GM23338 (cell line): ENCODE results near the gene LXN. TPM values are rescaled to one million over a fixed set of nuclear protein-coding genes. Genes with fewer than 3 reads are reported as not detected.

Experiments
- ATAC-seq: fragments of 200-7000 bp; cut with Tn5 transposase; 3 replicates; pipeline ENCODE4 v1.9.1; 2020
- DNase-seq: peaks from one replicate; pipeline ENCODE4 v3.0.0-alpha.2; 2015; ENCODE audit warnings: low spot score
- H2AFZ ChIP-seq: fragments of 200-600 bp; sonication (generic); 2 replicates; pipeline ENCODE4 v1.8.0; 2016; ENCODE audit warnings: antibody characterized with exemption, mild to moderate bottlenecking, moderate library complexity
- H3F3A ChIP-seq: fragments of 200-600 bp; sonication (generic); replicated peaks from 2 replicates; pipeline ENCODE4 v1.8.0; 2017; ENCODE audit warnings: antibody characterized with exemption, mixed run types, low read depth
- H3K27ac ChIP-seq: fragments of 200-600 bp; sonication (generic); 2 replicates; pipeline ENCODE4 v1.6.1; 2016; ENCODE audit warnings: low read depth
- H3K27me3 ChIP-seq: fragments of 200-600 bp; sonication (generic); 2 replicates; pipeline ENCODE4 v1.8.0; 2016; ENCODE audit warnings: mild to moderate bottlenecking, mixed run types, moderate library complexity; ENCODE audit not compliant: insufficient read depth
- H3K36me3 ChIP-seq: fragments of 200-600 bp; sonication (generic); 2 replicates; pipeline ENCODE4 v1.8.0; 2016; ENCODE audit warnings: mild to moderate bottlenecking; ENCODE audit not compliant: insufficient read depth
- H3K4me1 ChIP-seq: fragments of 200-600 bp; sonication (generic); 2 replicates; pipeline ENCODE4 v1.8.0; 2016; ENCODE audit warnings: mild to moderate bottlenecking, moderate library complexity; ENCODE audit not compliant: insufficient read depth
- H3K4me2 ChIP-seq: fragments of 200-600 bp; sonication (generic); 2 replicates; pipeline ENCODE4 v1.7.1; 2017; ENCODE audit warnings: mixed run types
- H3K4me3 ChIP-seq: fragments of 200-600 bp; sonication (generic); 2 replicates; pipeline ENCODE4 v1.6.1; 2016; ENCODE audit warnings: mixed run types
- H3K79me2 ChIP-seq: fragments of 200-600 bp; sonication (generic); replicated peaks from 2 replicates; pipeline ENCODE4 v1.8.0; 2017; ENCODE audit warnings: mild to moderate bottlenecking; ENCODE audit not compliant: insufficient read depth
- H3K9me2 ChIP-seq: fragments of 200-600 bp; sonication (generic); 2 replicates; pipeline ENCODE4 v1.8.0; 2017; ENCODE audit not compliant: insufficient read depth
- H4K20me1 ChIP-seq: fragments of 200-600 bp; sonication (generic); replicated peaks from 2 replicates; pipeline ENCODE4 v1.8.0; 2017; ENCODE audit warnings: mild to moderate bottlenecking; ENCODE audit not compliant: insufficient read depth
- H3K27ac Mint-ChIP-seq: 2 replicates; pipeline ENCODE4 v1.8.0; 2020; ENCODE audit warnings: inconsistent platforms, mild to moderate bottlenecking, moderate library complexity, mixed read lengths
- H3K27me3 Mint-ChIP-seq: 3 replicates; pipeline ENCODE4 v1.8.0; 2022; ENCODE audit warnings: low read depth, mild to moderate bottlenecking, moderate library complexity, mixed read lengths, inconsistent platforms; ENCODE audit not compliant: insufficient read depth, poor library complexity
- H3K36me3 Mint-ChIP-seq: 3 replicates; pipeline ENCODE4 v1.8.0; 2021; ENCODE audit warnings: low read depth, mild to moderate bottlenecking, inconsistent platforms, moderate library complexity, mixed read lengths
- H3K4me1 Mint-ChIP-seq: 3 replicates; pipeline ENCODE4 v1.8.0; 2020; ENCODE audit warnings: mild to moderate bottlenecking, inconsistent platforms, mixed read lengths
- H3K4me3 Mint-ChIP-seq: 3 replicates; pipeline ENCODE4 v1.8.0; 2021; ENCODE audit warnings: moderate library complexity, mild to moderate bottlenecking, inconsistent platforms, mixed read lengths
- H3K9me3 Mint-ChIP-seq: 3 replicates; pipeline ENCODE4 v1.8.0; 2020; ENCODE audit warnings: moderate library complexity, mild to moderate bottlenecking, inconsistent platforms, mixed read lengths
- CREB1 ChIP-seq: fragments of 250-450 bp; sonication (Bioruptor Pico); IDR thresholded peaks from 2 replicates; pipeline ENCODE4 v1.5.0; 2020; ENCODE audit warnings: low read depth, mild to moderate bottlenecking, moderate library complexity
- EZH2 ChIP-seq: fragments of 200-600 bp; sonication (generic); IDR thresholded peaks from one replicate; pipeline ENCODE4 v1.8.0; 2017; ENCODE audit warnings: antibody characterized with exemption, mild to moderate bottlenecking, low read depth; ENCODE audit not compliant: unreplicated experiment
- NANOG ChIP-seq: IDR thresholded peaks from 2 replicates; pipeline ENCODE4 v1.6.1; 2016; ENCODE audit warnings: antibody characterized with exemption, borderline replicate concordance
- POLR2AphosphoS5 ChIP-seq: IDR thresholded peaks from 2 replicates; pipeline ENCODE4 v1.6.1; 2016; ENCODE audit warnings: antibody characterized with exemption, low read depth
- STAT1 ChIP-seq: IDR thresholded peaks from one replicate; pipeline ENCODE4 v1.6.1; 2016; ENCODE audit warnings: antibody characterized with exemption; ENCODE audit not compliant: unreplicated experiment
- ZNF331 ChIP-seq: fragments of 250-450 bp; sonication (Bioruptor Pico); IDR thresholded peaks from 2 replicates; pipeline ENCODE4 v1.5.0; 2020; ENCODE audit warnings: low read depth, mild to moderate bottlenecking, moderate library complexity
- polyA plus RNA-seq: library from polyadenylated mRNA; unstranded; fragments of >200 nt; fragmentation: Nextera tagmentation; extraction: Ambion mirVana; gene quantifications from 2 replicates; pipeline ENCODE4 v1.2.1, GENCODE V29; 2016
- total RNA-seq: library from RNA; depleted of rRNA; stranded (reverse); fragments of >200 nt; shearing (Covaris generic); gene quantifications from 2 replicates; pipeline ENCODE4 v1.2.3, GENCODE V29; 2014
- TF ChIP-seq, protein P1 (sequence below), 2 experiments: fragments of 200-600 bp in 1 of 2; sonication (generic) in 1 of 2; conservative IDR thresholded peaks; 2 replicates each; pipeline versions ENCODE4 v1.5.1 to v1.6.1; 2016 to 2017; ENCODE audit warnings: antibody characterized with exemption in 2 of 2, low read depth in 2 of 2, mild to moderate bottlenecking in 2 of 2, moderate library complexity in 1 of 2
- TF ChIP-seq, protein P2 (sequence below): IDR thresholded peaks from one replicate; pipeline ENCODE4 v1.6.1; 2018; ENCODE audit warnings: antibody characterized with exemption; ENCODE audit not compliant: unreplicated experiment

The LXN gene
- total and polyA plus RNA-seq, 2 experiments from 2014 or later = 5.6 to 10.0 TPM

DNA sequence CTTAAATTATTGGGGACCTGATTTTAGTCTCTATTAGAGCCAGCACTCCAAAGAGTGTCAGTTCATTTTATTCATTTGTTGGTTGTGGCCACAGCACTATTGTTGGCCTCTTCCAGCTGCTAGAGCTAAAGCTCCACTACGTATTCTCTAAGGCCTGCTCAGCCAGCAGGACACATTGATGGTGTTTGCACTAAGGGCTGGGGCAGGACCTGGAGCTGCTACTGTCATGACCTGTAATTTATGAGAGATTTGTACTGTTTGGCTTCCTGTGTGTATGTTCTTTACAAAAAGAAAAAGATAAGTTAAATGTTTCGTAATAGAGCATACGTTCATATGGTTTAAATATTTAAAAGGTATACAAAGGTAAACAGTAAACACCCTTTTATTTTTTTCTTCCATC lies 20.0 kb downstream of the LXN start:
- Histone ChIP-seq H3K4me1 (no peaks in the 10 kb centered on the region), H3K79me2 (peaks cover 8% of the 10 kb centered on the region), H3K36me3 (peaks cover 45% of the 10 kb centered on the region), H2AFZ (no peak overlapping the region), H3K9me2 (no peaks in the 10 kb centered on the region), H3K27ac (no peak overlapping the region), H3K4me3 (no peak overlapping the region), H3K27me3 (no peaks in the 10 kb centered on the region), H3F3A (no peaks in the 10 kb centered on the region), H3K4me2 (no peak overlapping the region), H4K20me1 (no peaks in the 10 kb centered on the region; the same call in 1 of the 2 replicates)
- TF ChIP-seq EZH2 (no peak), NANOG (no peak), POLR2AphosphoS5 (no peak), STAT1 (no peak), CREB1 (CRISPR knock-in tag) (no peak)
- TF ChIP-seq, protein P1, sequence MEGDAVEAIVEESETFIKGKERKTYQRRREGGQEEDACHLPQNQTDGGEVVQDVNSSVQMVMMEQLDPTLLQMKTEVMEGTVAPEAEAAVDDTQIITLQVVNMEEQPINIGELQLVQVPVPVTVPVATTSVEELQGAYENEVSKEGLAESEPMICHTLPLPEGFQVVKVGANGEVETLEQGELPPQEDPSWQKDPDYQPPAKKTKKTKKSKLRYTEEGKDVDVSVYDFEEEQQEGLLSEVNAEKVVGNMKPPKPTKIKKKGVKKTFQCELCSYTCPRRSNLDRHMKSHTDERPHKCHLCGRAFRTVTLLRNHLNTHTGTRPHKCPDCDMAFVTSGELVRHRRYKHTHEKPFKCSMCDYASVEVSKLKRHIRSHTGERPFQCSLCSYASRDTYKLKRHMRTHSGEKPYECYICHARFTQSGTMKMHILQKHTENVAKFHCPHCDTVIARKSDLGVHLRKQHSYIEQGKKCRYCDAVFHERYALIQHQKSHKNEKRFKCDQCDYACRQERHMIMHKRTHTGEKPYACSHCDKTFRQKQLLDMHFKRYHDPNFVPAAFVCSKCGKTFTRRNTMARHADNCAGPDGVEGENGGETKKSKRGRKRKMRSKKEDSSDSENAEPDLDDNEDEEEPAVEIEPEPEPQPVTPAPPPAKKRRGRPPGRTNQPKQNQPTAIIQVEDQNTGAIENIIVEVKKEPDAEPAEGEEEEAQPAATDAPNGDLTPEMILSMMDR (conservative IDR thresholded peaks at IDR 0.05; ENCODE audit: low read depth in 2 of 2) = no peak
- TF ChIP-seq, protein P2, sequence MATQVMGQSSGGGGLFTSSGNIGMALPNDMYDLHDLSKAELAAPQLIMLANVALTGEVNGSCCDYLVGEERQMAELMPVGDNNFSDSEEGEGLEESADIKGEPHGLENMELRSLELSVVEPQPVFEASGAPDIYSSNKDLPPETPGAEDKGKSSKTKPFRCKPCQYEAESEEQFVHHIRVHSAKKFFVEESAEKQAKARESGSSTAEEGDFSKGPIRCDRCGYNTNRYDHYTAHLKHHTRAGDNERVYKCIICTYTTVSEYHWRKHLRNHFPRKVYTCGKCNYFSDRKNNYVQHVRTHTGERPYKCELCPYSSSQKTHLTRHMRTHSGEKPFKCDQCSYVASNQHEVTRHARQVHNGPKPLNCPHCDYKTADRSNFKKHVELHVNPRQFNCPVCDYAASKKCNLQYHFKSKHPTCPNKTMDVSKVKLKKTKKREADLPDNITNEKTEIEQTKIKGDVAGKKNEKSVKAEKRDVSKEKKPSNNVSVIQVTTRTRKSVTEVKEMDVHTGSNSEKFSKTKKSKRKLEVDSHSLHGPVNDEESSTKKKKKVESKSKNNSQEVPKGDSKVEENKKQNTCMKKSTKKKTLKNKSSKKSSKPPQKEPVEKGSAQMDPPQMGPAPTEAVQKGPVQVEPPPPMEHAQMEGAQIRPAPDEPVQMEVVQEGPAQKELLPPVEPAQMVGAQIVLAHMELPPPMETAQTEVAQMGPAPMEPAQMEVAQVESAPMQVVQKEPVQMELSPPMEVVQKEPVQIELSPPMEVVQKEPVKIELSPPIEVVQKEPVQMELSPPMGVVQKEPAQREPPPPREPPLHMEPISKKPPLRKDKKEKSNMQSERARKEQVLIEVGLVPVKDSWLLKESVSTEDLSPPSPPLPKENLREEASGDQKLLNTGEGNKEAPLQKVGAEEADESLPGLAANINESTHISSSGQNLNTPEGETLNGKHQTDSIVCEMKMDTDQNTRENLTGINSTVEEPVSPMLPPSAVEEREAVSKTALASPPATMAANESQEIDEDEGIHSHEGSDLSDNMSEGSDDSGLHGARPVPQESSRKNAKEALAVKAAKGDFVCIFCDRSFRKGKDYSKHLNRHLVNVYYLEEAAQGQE = no peak
- DNase-seq (no peak), ATAC-seq (no peak)
- H3K4me3 Mint-ChIP-seq = no peak overlapping the region
- no peak overlapping the region for H3K27ac Mint-ChIP-seq
- H3K36me3 Mint-ChIP-seq = peaks cover 51% of the 10 kb centered on the region
- H3K9me3 Mint-ChIP-seq = no peaks in the 10 kb centered on the region
- no peaks in the 10 kb centered on the region for H3K27me3 Mint-ChIP-seq
- no peaks in the 10 kb centered on the region; the same call in 2 of the 3 replicates for H3K4me1 Mint-ChIP-seq

DNA sequence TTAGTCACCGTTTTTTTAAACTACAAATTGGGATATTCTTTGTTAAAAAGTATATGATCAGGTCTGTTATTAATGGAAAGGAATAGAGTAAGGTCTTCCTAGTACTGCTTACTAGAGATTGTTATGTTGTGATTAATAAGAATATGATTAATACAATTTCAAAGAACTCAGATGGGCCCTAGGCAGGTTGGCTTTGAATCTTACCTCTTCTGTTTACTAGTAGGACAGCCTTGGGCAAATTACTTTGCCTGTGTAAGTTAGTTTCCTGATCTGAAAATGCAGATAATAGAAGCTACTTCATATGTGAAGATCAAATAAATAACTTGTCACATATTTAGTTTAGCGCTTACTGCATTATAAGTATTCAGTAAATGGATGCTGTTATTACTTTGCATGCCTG lies 21.3 kb downstream of the LXN start:
- Histone ChIP-seq H3K9me2 (no peaks in the 10 kb centered on the region), H4K20me1 (peaks cover 3% of the 10 kb centered on the region; the same call in 1 of the 2 replicates), H3K27ac (no peak overlapping the region), H3K4me1 (no peaks in the 10 kb centered on the region), H2AFZ (no peak overlapping the region), H3K4me2 (no peak overlapping the region), H3K36me3 (peaks cover 51% of the 10 kb centered on the region), H3K4me3 (no peak overlapping the region), H3K79me2 (peaks cover 20% of the 10 kb centered on the region), H3K27me3 (no peaks in the 10 kb centered on the region), H3F3A (no peaks in the 10 kb centered on the region)
- ATAC-seq (no peak), DNase-seq (no peak)
- no peaks in the 10 kb centered on the region; the same call in 2 of the 3 replicates for H3K4me1 Mint-ChIP-seq
- H3K27ac Mint-ChIP-seq = no peak overlapping the region
- no peak for TF ChIP-seq ZNF331
- no peaks in the 10 kb centered on the region for H3K27me3 Mint-ChIP-seq
- H3K4me3 Mint-ChIP-seq = no peak overlapping the region
- peaks cover 50% of the 10 kb centered on the region for H3K36me3 Mint-ChIP-seq
- H3K9me3 Mint-ChIP-seq = no peaks in the 10 kb centered on the region
